H9 (cell line): ENCODE measurements around the gene HIRA. TPM values are rescaled to one million over a fixed set of nuclear protein-coding genes. Genes with fewer than 3 reads are reported as not detected.

Experiments
- DNase-seq: peaks from one replicate; pipeline ENCODE4 v3.0.0-alpha.2; 2017
- H2AFZ ChIP-seq: one replicate; pipeline ENCODE4 v1.6.1; 2013; ENCODE audit warnings: mild to moderate bottlenecking, low read length, control low read depth, moderate library complexity
- H2AK5ac ChIP-seq: 2 replicates; pipeline ENCODE4 v1.6.1; 2013; ENCODE audit warnings: low read length, control low read depth, mixed read lengths; ENCODE audit not compliant: insufficient read length
- H2BK120ac ChIP-seq: one replicate; pipeline ENCODE4 v1.6.1; 2013; ENCODE audit warnings: low read depth, mild to moderate bottlenecking, low read length, control low read depth, inconsistent platforms; ENCODE audit not compliant: poor library complexity, severe bottlenecking
- H2BK12ac ChIP-seq: 2 replicates; pipeline ENCODE4 v1.6.1; 2013; ENCODE audit warnings: low read length, control low read depth, mixed read lengths, low read depth; ENCODE audit not compliant: insufficient read length
- H2BK15ac ChIP-seq: 2 replicates; pipeline ENCODE4 v1.6.1; 2013; ENCODE audit warnings: low read depth, low read length, control low read depth
- H2BK20ac ChIP-seq: one replicate; pipeline ENCODE4 v1.6.1; 2013; ENCODE audit warnings: low read depth, mild to moderate bottlenecking, low read length, control low read depth, inconsistent platforms; ENCODE audit not compliant: poor library complexity, severe bottlenecking
- H2BK5ac ChIP-seq: 2 replicates; pipeline ENCODE4 v1.6.1; 2013; ENCODE audit warnings: low read length, control low read depth, mixed read lengths; ENCODE audit not compliant: insufficient read length
- H3K14ac ChIP-seq: 2 replicates; pipeline ENCODE4 v1.6.1; 2013; ENCODE audit warnings: low read length, control low read depth; ENCODE audit not compliant: insufficient read depth
- H3K18ac ChIP-seq: 2 replicates; pipeline ENCODE4 v1.6.1; 2013; ENCODE audit warnings: low read depth, mild to moderate bottlenecking, mixed read lengths, low read length, control low read depth; ENCODE audit not compliant: insufficient read length
- H3K23ac ChIP-seq: 2 replicates; pipeline ENCODE4 v1.6.1; 2013; ENCODE audit warnings: low read length, control low read depth, mixed read lengths, low read depth; ENCODE audit not compliant: insufficient read length
- H3K23me2 ChIP-seq: 2 replicates; pipeline ENCODE4 v1.6.1; 2013; ENCODE audit warnings: low read depth, mild to moderate bottlenecking, mixed read lengths, low read length, control low read depth; ENCODE audit not compliant: insufficient read length, poor library complexity, severe bottlenecking
- H3K27ac ChIP-seq: 2 replicates; pipeline ENCODE4 v1.5.1; 2013; ENCODE audit warnings: low read length, control low read depth, mixed read lengths, low read depth; ENCODE audit not compliant: insufficient read length
- H3K27me3 ChIP-seq: 2 replicates; pipeline ENCODE4 v1.6.1; 2013; ENCODE audit warnings: low read length, control low read depth, inconsistent platforms; ENCODE audit not compliant: insufficient read depth
- H3K4ac ChIP-seq: 2 replicates; pipeline ENCODE4 v1.6.1; 2013; ENCODE audit warnings: low read depth, mild to moderate bottlenecking, control low read depth, inconsistent platforms, low read length, moderate library complexity
- H3K4me1 ChIP-seq: 2 replicates; pipeline ENCODE4 v1.6.1; 2013; ENCODE audit warnings: low read length, control low read depth, inconsistent platforms; ENCODE audit not compliant: insufficient read depth
- H3K4me2 ChIP-seq: 2 replicates; pipeline ENCODE4 v1.6.1; 2013; ENCODE audit warnings: low read length, control low read depth, mixed read lengths; ENCODE audit not compliant: insufficient read length, insufficient read depth
- H3K56ac ChIP-seq: 2 replicates; pipeline ENCODE4 v1.6.1; 2013; ENCODE audit warnings: low read depth, mild to moderate bottlenecking, mixed read lengths, low read length, control low read depth; ENCODE audit not compliant: insufficient read length
- H3K79me1 ChIP-seq: 2 replicates; pipeline ENCODE4 v1.6.1; 2013; ENCODE audit warnings: low read depth, mild to moderate bottlenecking, moderate library complexity, low read length, control low read depth, inconsistent platforms; ENCODE audit not compliant: insufficient read depth, poor library complexity, severe bottlenecking
- H3K79me2 ChIP-seq: 2 replicates; pipeline ENCODE4 v1.6.1; 2013; ENCODE audit warnings: low read length, control low read depth, inconsistent platforms; ENCODE audit not compliant: insufficient read depth
- H3K9ac ChIP-seq: 2 replicates; pipeline ENCODE4 v1.6.1; 2013; ENCODE audit warnings: low read length, control low read depth, mixed read lengths; ENCODE audit not compliant: insufficient read length; ENCODE audit errors: extremely low read depth
- H3K9me3 ChIP-seq: one replicate; pipeline ENCODE4 v1.6.1; 2013; ENCODE audit warnings: low read depth, low read length, inconsistent platforms; ENCODE audit not compliant: control insufficient read depth
- H3T11ph ChIP-seq: one replicate; pipeline ENCODE4 v1.6.1; 2013; ENCODE audit warnings: mild to moderate bottlenecking, low read length, control low read depth, inconsistent platforms
- H4K20me1 ChIP-seq: one replicate; pipeline ENCODE4 v1.6.1; 2013; ENCODE audit not compliant: control insufficient read depth, insufficient read length, insufficient read depth
- H4K5ac ChIP-seq: 2 replicates; pipeline ENCODE4 v1.6.1; 2013; ENCODE audit warnings: low read depth, mild to moderate bottlenecking, mixed read lengths, low read length, control low read depth; ENCODE audit not compliant: insufficient read length
- H4K8ac ChIP-seq: replicated peaks from 2 replicates; pipeline ENCODE4 v1.6.1; 2013; ENCODE audit warnings: low read length, control low read depth, mixed read lengths, low read depth; ENCODE audit not compliant: insufficient read length
- H4K91ac ChIP-seq: 2 replicates; pipeline ENCODE4 v1.6.1; 2013; ENCODE audit warnings: low read depth, mild to moderate bottlenecking, moderate library complexity, mixed read lengths, low read length, control low read depth; ENCODE audit not compliant: insufficient read length
- H3K27ac Mint-ChIP-seq, 3 experiments: 2 replicates in 2 of 3; 3 replicates in 1 of 3; pipeline ENCODE4 v1.8.0; 2020 to 2021; ENCODE audit warnings: mixed read lengths in 3 of 3, mild to moderate bottlenecking in 1 of 3, moderate library complexity in 1 of 3
- H3K27me3 Mint-ChIP-seq: 2 replicates; pipeline ENCODE4 v1.8.0; 2021; ENCODE audit warnings: low read depth, mild to moderate bottlenecking, moderate library complexity, mixed read lengths
- H3K36me3 Mint-ChIP-seq, 3 experiments: 2 replicates in 2 of 3; 3 replicates in 1 of 3; pipeline ENCODE4 v1.8.0; 2020 to 2021; ENCODE audit warnings: low read depth in 3 of 3, mixed read lengths in 3 of 3; ENCODE audit not compliant: insufficient read depth in 1 of 3
- H3K4me1 Mint-ChIP-seq, 2 experiments: 2 replicates each; pipeline ENCODE4 v1.8.0; 2020; ENCODE audit warnings: mixed read lengths in 2 of 2
- H3K4me3 Mint-ChIP-seq, 2 experiments: 2 replicates in 1 of 2; 3 replicates in 1 of 2; pipeline ENCODE4 v1.8.0; 2020 to 2021; ENCODE audit warnings: mild to moderate bottlenecking in 2 of 2, mixed read lengths in 2 of 2, moderate library complexity in 1 of 2
- H3K9me3 Mint-ChIP-seq, 2 experiments: 2 replicates in 1 of 2; 3 replicates in 1 of 2; pipeline ENCODE4 v1.8.0; 2020; ENCODE audit warnings: mild to moderate bottlenecking in 2 of 2, mixed read lengths in 2 of 2, moderate library complexity in 1 of 2
- WGBS: extraction: QIAGEN DNeasy Blood & Tissue Kit; methylation state at CpG from one replicate; pipeline ENCODE4 v1.1.7; 2013; ENCODE audit warnings: missing lambda C conversion rate, low lambda C conversion rate, mixed read lengths; ENCODE audit not compliant: insufficient read length; ENCODE audit errors: extremely low coverage; 5-methylcytosine and 5-hydroxymethylcytosine counted together
- total RNA-seq: library from RNA; stranded (reverse); gene quantifications from 2 replicates; pipeline ENCODE4 v1.2.1, GENCODE V29; 2021
- TF ChIP-seq, protein P1 (sequence below): fragments of 200-600 bp; sonication (generic); conservative IDR thresholded peaks from 3 replicates; pipeline ENCODE4 v1.8.0; 2021; ENCODE audit warnings: antibody characterized with exemption, mild to moderate bottlenecking

Gene HIRA
- total RNA-seq, 1 experiment from 2014 or later, result 51.9 TPM

GRCh38 chr22:19353363-19354131, 78.0 kb downstream of the HIRA start:
- Histone ChIP-seq H2BK20ac (no peak overlapping the region), H3K27me3 (no peaks in the 10 kb centered on the region), H3K4me2 (no peak overlapping the region), H4K20me1 (no peaks in the 10 kb centered on the region), H2BK5ac (no peak overlapping the region), H3K9ac (no peak overlapping the region), H3K27ac (no peak overlapping the region), H4K91ac (no peak overlapping the region), H3K23ac (no peak overlapping the region), H4K5ac (no peak overlapping the region), H2AFZ (no peak overlapping the region), H2BK12ac (no peak overlapping the region), H3K4me1 (no peaks in the 10 kb centered on the region), H3T11ph (no peak overlapping the region), H4K8ac (no peak overlapping the region), H3K56ac (no peak overlapping the region), H3K4ac (no peak overlapping the region), H3K79me1 (no peaks in the 10 kb centered on the region), H3K23me2 (no peaks in the 10 kb centered on the region), H3K14ac (no peak overlapping the region; the same call in 1 of the 2 replicates), H3K79me2 (no peaks in the 10 kb centered on the region), H2BK120ac (no peak overlapping the region), H3K18ac (no peak overlapping the region), H2AK5ac (no peak overlapping the region), H2BK15ac (no peak overlapping the region), H3K9me3 (no peaks in the 10 kb centered on the region)
- no peaks in the 10 kb centered on the region; a peak in 1 of 5 replicates for H3K9me3 Mint-ChIP-seq
- H3K27me3 Mint-ChIP-seq, result no peaks in the 10 kb centered on the region
- no peaks in the 10 kb centered on the region for H3K4me1 Mint-ChIP-seq
- peaks cover 35 to 74% (median 58%) of the 10 kb centered on the region in 3 experiments for H3K36me3 Mint-ChIP-seq
- no peak overlapping the region for H3K27ac Mint-ChIP-seq
- no peak overlapping the region for H3K4me3 Mint-ChIP-seq
- no CpG with 5 or more reads among the region's 18 CpGs for WGBS
- DNase-seq, result no peak
- TF ChIP-seq, protein P1, sequence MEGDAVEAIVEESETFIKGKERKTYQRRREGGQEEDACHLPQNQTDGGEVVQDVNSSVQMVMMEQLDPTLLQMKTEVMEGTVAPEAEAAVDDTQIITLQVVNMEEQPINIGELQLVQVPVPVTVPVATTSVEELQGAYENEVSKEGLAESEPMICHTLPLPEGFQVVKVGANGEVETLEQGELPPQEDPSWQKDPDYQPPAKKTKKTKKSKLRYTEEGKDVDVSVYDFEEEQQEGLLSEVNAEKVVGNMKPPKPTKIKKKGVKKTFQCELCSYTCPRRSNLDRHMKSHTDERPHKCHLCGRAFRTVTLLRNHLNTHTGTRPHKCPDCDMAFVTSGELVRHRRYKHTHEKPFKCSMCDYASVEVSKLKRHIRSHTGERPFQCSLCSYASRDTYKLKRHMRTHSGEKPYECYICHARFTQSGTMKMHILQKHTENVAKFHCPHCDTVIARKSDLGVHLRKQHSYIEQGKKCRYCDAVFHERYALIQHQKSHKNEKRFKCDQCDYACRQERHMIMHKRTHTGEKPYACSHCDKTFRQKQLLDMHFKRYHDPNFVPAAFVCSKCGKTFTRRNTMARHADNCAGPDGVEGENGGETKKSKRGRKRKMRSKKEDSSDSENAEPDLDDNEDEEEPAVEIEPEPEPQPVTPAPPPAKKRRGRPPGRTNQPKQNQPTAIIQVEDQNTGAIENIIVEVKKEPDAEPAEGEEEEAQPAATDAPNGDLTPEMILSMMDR, result no peak
